Panc1 (cell line): ENCODE measurements around the gene HSPA4. TPM values are rescaled to one million over a fixed set of nuclear protein-coding genes. Genes with fewer than 3 reads are reported as not detected.
"Not testable (repeated sequence)": the region's sequence is repeated elsewhere in the genome, so short reads cannot be mapped to it uniquely, and the experiment has no call there.

Experiments used
- ATAC-seq: fragments of 200-7000 bp; cut with Tn5 transposase; 2 replicates; pipeline ENCODE4 v1.9.1; 2020; ENCODE audit warnings: mild to moderate bottlenecking, moderate library complexity
- BruUV-seq: library from RNA; stranded (reverse); fragments of 400-500 nt; replicated peaks from 2 replicates; lab custom pipeline; 2021; lab: Mats Ljungman, UMichigan
- CTCF ChIA-PET: fragments of 300-600 bp; sonication (Branson Sonifier 250); formaldehyde crosslinking; loops from one replicate; lab custom pipeline; 2022; ENCODE audit warnings: antibody characterized with exemption; lab: Charles Lee
- POLR2A ChIA-PET: fragments of 300-600 bp; sonication (Branson Sonifier 250); formaldehyde crosslinking; loops from one replicate; lab custom pipeline; 2022; ENCODE audit warnings: antibody characterized with exemption; lab: Charles Lee
- DNase-seq: peaks from one replicate; pipeline ENCODE4 v3.0.0-alpha.2; 2010; ENCODE audit warnings: low read depth, low spot score
- H3K27ac ChIP-seq: 2 replicates; pipeline ENCODE4 v1.5.1; 2011; ENCODE audit warnings: mild to moderate bottlenecking, low read length, inconsistent platforms
- H3K27me3 ChIP-seq: fragments of 200-500 bp; sonication (Bioruptor generic); 2 replicates; pipeline ENCODE4 v1.6.0; 2014; ENCODE audit warnings: low read length, inconsistent platforms; ENCODE audit not compliant: control insufficient read depth, insufficient read depth
- H3K36me3 ChIP-seq: fragments of 200-500 bp; sonication (Bioruptor generic); 2 replicates; pipeline ENCODE4 v1.5.1; 2014; ENCODE audit warnings: inconsistent platforms, mild to moderate bottlenecking, low read length, moderate library complexity; ENCODE audit not compliant: control insufficient read depth, insufficient read depth
- H3K4me1 ChIP-seq: 2 replicates; pipeline ENCODE4 v1.5.1; 2011; ENCODE audit warnings: inconsistent platforms, mild to moderate bottlenecking, low read length, moderate library complexity; ENCODE audit not compliant: control insufficient read depth, insufficient read depth
- H3K4me3 ChIP-seq, 2 experiments: 2 replicates each; pipeline ENCODE4 v1.5.1; 2011 to 2012; ENCODE audit warnings: low read depth in 2 of 2, low read length in 2 of 2, mild to moderate bottlenecking in 2 of 2, inconsistent platforms in 1 of 2, moderate library complexity in 1 of 2
- H3K9me3 ChIP-seq: fragments of 200-500 bp; sonication (Bioruptor generic); 2 replicates; pipeline ENCODE4 v1.5.1; 2014; ENCODE audit warnings: low read depth, mild to moderate bottlenecking, inconsistent platforms, low read length, moderate library complexity; ENCODE audit not compliant: control insufficient read depth, insufficient read depth
- POLR2AphosphoS5 ChIP-seq: IDR thresholded peaks from 2 replicates; pipeline ENCODE4 v1.6.1; 2012; ENCODE audit warnings: mild to moderate bottlenecking, low read depth, low read length, moderate library complexity
- SIN3A ChIP-seq: IDR thresholded peaks from 2 replicates; pipeline ENCODE4 v1.6.1; 2012; ENCODE audit warnings: low read depth, mild to moderate bottlenecking, low read length, moderate library complexity, borderline replicate concordance; ENCODE audit not compliant: insufficient read depth
- TCF7L2 ChIP-seq: IDR thresholded peaks from 2 replicates; pipeline ENCODE4 v1.6.1; 2011; ENCODE audit warnings: mild to moderate bottlenecking, low read depth, low read length, inconsistent platforms
- in situ Hi-C: cut with HindIII; loops from 2 replicates; pipeline ENCODE4 v1.10.0; 2016; ENCODE audit warnings: low sequenced_read_pairs, low pct_unique_long_range_greater_than_20kb
- intact Hi-C: fragments of 100-400 bp; cut with micrococcal nuclease; formaldehyde crosslinking; loops from one replicate; pipeline ENCODE4 v1.10.0; 2022; ENCODE audit not compliant: unreplicated experiment
- total RNA-seq: library from RNA; stranded (reverse); gene quantifications from one replicate; pipeline ENCODE4 v1.2.1, GENCODE V29; 2021; ENCODE audit not compliant: unreplicated experiment
- TF ChIP-seq, protein P1 (sequence below), 2 experiments: IDR thresholded peaks; 2 replicates each; pipeline ENCODE4 v1.6.1; 2011 to 2012; ENCODE audit warnings: low read depth in 2 of 2, control low read depth in 1 of 2, low read length in 1 of 2, mild to moderate bottlenecking in 1 of 2, moderate library complexity in 1 of 2; ENCODE audit not compliant: insufficient read depth in 1 of 2
- TF ChIP-seq, protein P2 (sequence below): fragments of 450-650 bp; IDR thresholded peaks from 2 replicates; pipeline ENCODE4 v1.5.1; 2017; ENCODE audit warnings: mild to moderate bottlenecking

HSPA4 gene
- total RNA-seq, 1 experiment from 2014 or later, result 247 TPM

DNA sequence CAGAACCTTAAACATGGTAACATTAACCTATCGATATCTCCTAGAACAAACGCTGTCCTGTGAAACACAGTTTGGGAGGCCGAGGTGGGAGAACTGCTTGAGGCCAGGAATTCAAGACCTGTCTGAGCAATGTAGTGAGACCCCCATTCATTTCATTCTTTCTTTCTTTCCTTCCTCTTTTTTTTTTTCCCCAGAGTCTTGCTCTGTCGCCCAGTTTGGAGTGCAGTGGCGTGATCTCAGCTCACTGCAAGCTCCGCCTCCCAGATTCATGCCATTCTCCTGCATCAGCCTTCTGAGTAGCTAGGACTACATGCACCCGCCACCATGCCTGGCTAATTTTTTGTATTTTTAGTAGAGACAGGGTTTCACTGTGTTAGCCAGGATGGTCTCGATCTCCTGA lies 5.3 kb upstream of the HSPA4 start:
- H3K4me3 ChIP-seq, ATAC-seq, in situ Hi-C loops, intact Hi-C loops, CTCF ChIA-PET, DNase-seq, H3K36me3 ChIP-seq, H3K27me3 ChIP-seq, BruUV-seq, H3K27ac ChIP-seq, H3K9me3 ChIP-seq: not testable (repeated sequence)
- POLR2A ChIA-PET, result interaction anchor here (0.6 kb wide), 1 partner anchor 85 kb away, joined by 4 read pairs; no protein-coding TSS in a partner anchor
- H3K4me1 ChIP-seq, result peaks cover 31% of the 10 kb centered on the region

DNA sequence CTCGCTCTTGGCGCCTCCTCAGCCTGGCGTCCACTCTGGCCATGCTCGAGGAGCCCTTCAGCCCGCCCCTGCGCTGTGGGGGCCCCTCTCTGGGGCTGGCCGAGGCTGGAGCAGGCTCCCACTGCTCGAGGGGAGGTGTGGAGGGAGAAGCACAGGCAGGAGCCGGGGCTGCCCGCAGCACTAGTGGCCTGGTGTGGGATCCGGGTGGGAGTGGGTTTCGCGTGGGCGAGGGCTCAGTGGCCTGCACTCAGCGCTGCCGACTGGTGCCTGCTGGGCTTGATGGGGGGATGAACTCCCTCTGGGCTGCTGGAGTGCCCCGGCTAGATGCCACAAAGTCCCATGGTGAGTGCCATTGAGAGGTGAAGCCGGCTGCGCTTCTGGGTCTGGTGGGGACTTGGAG lies 4.4 kb upstream of the HSPA4 start:
- DNase-seq (no peak), ATAC-seq (no peak)
- BruUV-seq, result no TSS peak
- TF ChIP-seq, protein P1, sequence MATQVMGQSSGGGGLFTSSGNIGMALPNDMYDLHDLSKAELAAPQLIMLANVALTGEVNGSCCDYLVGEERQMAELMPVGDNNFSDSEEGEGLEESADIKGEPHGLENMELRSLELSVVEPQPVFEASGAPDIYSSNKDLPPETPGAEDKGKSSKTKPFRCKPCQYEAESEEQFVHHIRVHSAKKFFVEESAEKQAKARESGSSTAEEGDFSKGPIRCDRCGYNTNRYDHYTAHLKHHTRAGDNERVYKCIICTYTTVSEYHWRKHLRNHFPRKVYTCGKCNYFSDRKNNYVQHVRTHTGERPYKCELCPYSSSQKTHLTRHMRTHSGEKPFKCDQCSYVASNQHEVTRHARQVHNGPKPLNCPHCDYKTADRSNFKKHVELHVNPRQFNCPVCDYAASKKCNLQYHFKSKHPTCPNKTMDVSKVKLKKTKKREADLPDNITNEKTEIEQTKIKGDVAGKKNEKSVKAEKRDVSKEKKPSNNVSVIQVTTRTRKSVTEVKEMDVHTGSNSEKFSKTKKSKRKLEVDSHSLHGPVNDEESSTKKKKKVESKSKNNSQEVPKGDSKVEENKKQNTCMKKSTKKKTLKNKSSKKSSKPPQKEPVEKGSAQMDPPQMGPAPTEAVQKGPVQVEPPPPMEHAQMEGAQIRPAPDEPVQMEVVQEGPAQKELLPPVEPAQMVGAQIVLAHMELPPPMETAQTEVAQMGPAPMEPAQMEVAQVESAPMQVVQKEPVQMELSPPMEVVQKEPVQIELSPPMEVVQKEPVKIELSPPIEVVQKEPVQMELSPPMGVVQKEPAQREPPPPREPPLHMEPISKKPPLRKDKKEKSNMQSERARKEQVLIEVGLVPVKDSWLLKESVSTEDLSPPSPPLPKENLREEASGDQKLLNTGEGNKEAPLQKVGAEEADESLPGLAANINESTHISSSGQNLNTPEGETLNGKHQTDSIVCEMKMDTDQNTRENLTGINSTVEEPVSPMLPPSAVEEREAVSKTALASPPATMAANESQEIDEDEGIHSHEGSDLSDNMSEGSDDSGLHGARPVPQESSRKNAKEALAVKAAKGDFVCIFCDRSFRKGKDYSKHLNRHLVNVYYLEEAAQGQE (IDR thresholded peaks at IDR 0.05; ENCODE audit: insufficient read depth in 1 of 2, low read depth in 2 of 2, low read length in 1 of 2), result no peak
- TF ChIP-seq POLR2AphosphoS5 (no peak), SIN3A (no peak), TCF7L2 (no peak)
- TF ChIP-seq, protein P2, sequence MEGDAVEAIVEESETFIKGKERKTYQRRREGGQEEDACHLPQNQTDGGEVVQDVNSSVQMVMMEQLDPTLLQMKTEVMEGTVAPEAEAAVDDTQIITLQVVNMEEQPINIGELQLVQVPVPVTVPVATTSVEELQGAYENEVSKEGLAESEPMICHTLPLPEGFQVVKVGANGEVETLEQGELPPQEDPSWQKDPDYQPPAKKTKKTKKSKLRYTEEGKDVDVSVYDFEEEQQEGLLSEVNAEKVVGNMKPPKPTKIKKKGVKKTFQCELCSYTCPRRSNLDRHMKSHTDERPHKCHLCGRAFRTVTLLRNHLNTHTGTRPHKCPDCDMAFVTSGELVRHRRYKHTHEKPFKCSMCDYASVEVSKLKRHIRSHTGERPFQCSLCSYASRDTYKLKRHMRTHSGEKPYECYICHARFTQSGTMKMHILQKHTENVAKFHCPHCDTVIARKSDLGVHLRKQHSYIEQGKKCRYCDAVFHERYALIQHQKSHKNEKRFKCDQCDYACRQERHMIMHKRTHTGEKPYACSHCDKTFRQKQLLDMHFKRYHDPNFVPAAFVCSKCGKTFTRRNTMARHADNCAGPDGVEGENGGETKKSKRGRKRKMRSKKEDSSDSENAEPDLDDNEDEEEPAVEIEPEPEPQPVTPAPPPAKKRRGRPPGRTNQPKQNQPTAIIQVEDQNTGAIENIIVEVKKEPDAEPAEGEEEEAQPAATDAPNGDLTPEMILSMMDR, result no peak
- no peak overlapping the region for H3K4me3 ChIP-seq
- 0 out of 2 replicates have a peak overlapping the region, but pooled peaks have one; percentile 15 for H3K27ac ChIP-seq
- CTCF ChIA-PET, result no interaction called here
- H3K36me3 ChIP-seq, result no peaks in the 10 kb centered on the region; the same call in 1 of the 2 replicates
- H3K4me1 ChIP-seq, result peaks cover 30% of the 10 kb centered on the region
- POLR2A ChIA-PET, result interaction anchor here (1.2 kb wide), 1 partner anchor 89 kb away, joined by 4 read pairs; no protein-coding TSS in a partner anchor
- intact Hi-C loops (no loop called here), in situ Hi-C loops (no loop called here)
- H3K27me3 ChIP-seq, result no peaks in the 10 kb centered on the region
- H3K9me3 ChIP-seq, result no peaks in the 10 kb centered on the region

DNA sequence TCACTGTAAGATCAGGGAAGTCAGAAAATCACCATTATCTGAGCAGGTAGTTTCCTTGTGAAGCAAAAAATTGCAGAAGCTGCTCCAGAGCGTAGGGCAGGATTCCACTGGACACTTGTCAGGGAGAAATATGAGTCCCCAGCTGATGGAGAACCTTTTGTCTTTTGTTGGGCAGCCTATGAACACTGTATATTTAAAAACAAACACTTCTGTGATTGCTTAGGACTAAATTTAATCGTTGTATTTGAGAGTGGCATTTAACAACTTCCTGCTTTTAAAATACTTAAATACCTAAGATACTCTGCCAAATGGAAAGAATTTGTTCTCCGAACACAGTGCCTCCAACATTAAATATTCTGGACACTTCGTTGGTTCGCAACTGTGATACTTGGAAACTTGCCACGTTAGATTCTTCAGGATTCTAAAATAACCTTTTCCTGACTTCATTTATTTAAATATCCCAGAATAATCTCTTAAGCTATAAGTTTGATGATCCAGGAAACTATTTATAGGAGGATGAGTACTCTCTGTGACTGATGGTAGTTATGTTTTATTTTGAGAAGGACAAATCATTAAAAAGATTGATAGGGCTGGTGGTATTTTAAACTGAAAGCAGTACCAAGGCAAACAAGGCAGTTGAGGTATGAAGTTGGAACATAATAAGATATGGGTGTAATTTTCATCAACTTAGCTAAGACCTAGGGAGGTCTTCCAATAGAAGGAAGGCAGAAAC lies 2.7 kb upstream of the HSPA4 start:
- no TSS peak for BruUV-seq
- TF ChIP-seq, protein P1 (IDR thresholded peaks at IDR 0.05; ENCODE audit: insufficient read depth in 1 of 2, low read depth in 2 of 2, low read length in 1 of 2), result no peak
- TF ChIP-seq, protein P2, result no peak
- intact Hi-C loops (no loop called here), in situ Hi-C loops (no loop called here)
- ChIA-PET CTCF (no interaction called here), POLR2A (interaction anchor here (0.6 kb wide), 1 partner anchor 17 kb away, joined by 9 read pairs; no protein-coding TSS in a partner anchor)
- peak overlapping the region; percentile 99 for H3K27ac ChIP-seq
- H3K36me3 ChIP-seq, result peaks cover 5% of the 10 kb centered on the region; the same call in 1 of the 2 replicates
- DNase-seq, result no peak
- ATAC-seq, result 0 out of 2 replicates have a peak, but pooled peaks have one; percentile 0
- no peaks in the 10 kb centered on the region for H3K27me3 ChIP-seq
- no peaks in the 10 kb centered on the region for H3K9me3 ChIP-seq
- H3K4me3 ChIP-seq, result peak overlapping the region in 1 of 2 experiments; percentile 15; a peak in 1 of 4 replicates
- peaks cover 30% of the 10 kb centered on the region for H3K4me1 ChIP-seq
